K562 (cell line): ENCODE data around the gene CD19. TPM values are rescaled to one million over a fixed set of nuclear protein-coding genes. Genes with fewer than 3 reads are reported as not detected.
A peak's percentile ranks its signal among the peaks of the same experiment; 100 is the strongest.

Experiments
- ATAC-seq: fragments of 200-7000 bp; cut with Tn5 transposase; 3 replicates; pipeline ENCODE4 v1.9.1; 2020; ENCODE audit warnings: moderate library complexity
- BruUV-seq: library from RNA; stranded (reverse); fragments of 400-500 nt; replicated peaks from 2 replicates; lab custom pipeline; 2021; lab: Mats Ljungman, UMichigan
- CTCF ChIA-PET: fragments of 300-600 bp; formaldehyde crosslinking; extraction: SDS; loops from one replicate; lab custom pipeline; 2021; ENCODE audit warnings: low intra/inter-chr PET ratio; lab: Yijun Ruan, JAX
- POLR2A ChIA-PET: fragments of 300-600, 350-650 bp; sonication (Branson Sonifier 250); formaldehyde crosslinking; extraction: SDS; loops from one replicate; lab custom pipeline; 2021; ENCODE audit warnings: antibody characterized with exemption, inconsistent platforms; lab: Yijun Ruan, JAX
- DNase-seq, 4 experiments: peaks; one replicate each; pipeline versions ENCODE4 v3.0.0 to v3.0.0-alpha.2; 2011 to 2018; ENCODE audit warnings: low spot score in 3 of 4, mixed read lengths in 3 of 4; ENCODE audit errors: extremely low read depth in 1 of 4
- FAIRE-seq: peaks from 2 replicates; lab custom pipeline; 2011; peaks lifted over from hg19 to GRCh38; lab: Jason Lieb, UNC
- H2AFZ ChIP-seq: 2 replicates; pipeline ENCODE4 v1.6.0; 2011; ENCODE audit warnings: low read depth, low read length, control low read depth, inconsistent platforms
- H3K27ac ChIP-seq: fragments of 200-600 bp; 3 replicates; pipeline ENCODE4 v1.8.0; 2011; ENCODE audit warnings: low read depth, mild to moderate bottlenecking, control low read depth, inconsistent platforms, low read length, moderate library complexity, mixed read lengths; ENCODE audit errors: extremely low read depth
- H3K27me3 ChIP-seq, 2 experiments: fragments of 300-600 bp in 1 of 2; 2 replicates in 1 of 2; 3 replicates in 1 of 2; pipeline versions ENCODE4 v1.6.0 to v1.8.0; 2011; ENCODE audit warnings: inconsistent platforms in 2 of 2, low read length in 2 of 2, mild to moderate bottlenecking in 1 of 2, mixed read lengths in 1 of 2, moderate library complexity in 1 of 2; ENCODE audit not compliant: control insufficient read depth in 2 of 2, insufficient read depth in 2 of 2
- H3K36me3 ChIP-seq: fragments of 300-600 bp; 3 replicates; pipeline ENCODE4 v1.8.0; 2011; ENCODE audit warnings: mild to moderate bottlenecking, low read length, inconsistent platforms; ENCODE audit not compliant: control insufficient read depth, insufficient read depth
- H3K4me1 ChIP-seq, 2 experiments: fragments of 200-600 bp in 1 of 2; replicated peaks in 1 of 2; 2 replicates in 1 of 2; 3 replicates in 1 of 2; pipeline versions ENCODE4 v1.5.1 to v1.8.0; 2011; ENCODE audit warnings: inconsistent platforms in 2 of 2, low read length in 2 of 2, mild to moderate bottlenecking in 1 of 2, mixed read lengths in 1 of 2, moderate library complexity in 1 of 2; ENCODE audit not compliant: control insufficient read depth in 2 of 2, insufficient read depth in 2 of 2
- H3K4me2 ChIP-seq: 2 replicates; pipeline ENCODE4 v1.6.1; 2011; ENCODE audit warnings: low read length, control low read depth, inconsistent platforms, mixed read lengths; ENCODE audit not compliant: insufficient read depth
- H3K4me3 ChIP-seq: fragments of 200-600 bp; sonication (generic), shearing (Covaris generic); 2 replicates; pipeline ENCODE4 v1.5.1; 2016; ENCODE audit warnings: control low read depth, inconsistent platforms
- H3K79me2 ChIP-seq: fragments of 200-600 bp; 3 replicates; pipeline ENCODE4 v1.8.0; 2011; ENCODE audit warnings: low read length, inconsistent platforms; ENCODE audit not compliant: control insufficient read depth, insufficient read depth
- H3K9ac ChIP-seq, 2 experiments: 2 replicates each; pipeline versions ENCODE4 v1.6.0 to v1.6.1; 2011; ENCODE audit warnings: low read depth in 2 of 2, low read length in 2 of 2, control low read depth in 1 of 2, inconsistent platforms in 1 of 2, mild to moderate bottlenecking in 1 of 2, mixed read lengths in 1 of 2; ENCODE audit not compliant: insufficient read depth in 1 of 2
- H3K9me1 ChIP-seq: one replicate; pipeline ENCODE4 v1.6.0; 2011; ENCODE audit warnings: inconsistent platforms, mild to moderate bottlenecking, low read length, moderate library complexity; ENCODE audit not compliant: control insufficient read depth, insufficient read depth
- H3K9me3 ChIP-seq: replicated peaks from 2 replicates; pipeline ENCODE4 v1.5.1; 2011; ENCODE audit warnings: low read depth, low read length, inconsistent platforms; ENCODE audit not compliant: control insufficient read depth, insufficient read depth
- H4K20me1 ChIP-seq: replicated peaks from 2 replicates; pipeline ENCODE4 v1.6.1; 2011; ENCODE audit warnings: low read length, inconsistent platforms, mixed read lengths; ENCODE audit not compliant: control insufficient read depth, insufficient read depth
- BCL6 ChIP-seq: fragments of 250-450 bp; sonication (Bioruptor Pico); IDR thresholded peaks from 2 replicates; pipeline ENCODE4 v1.4.0; 2020
- BMI1 ChIP-seq: fragments of 150-350 bp; IDR thresholded peaks from 2 replicates; pipeline ENCODE4 v1.6.1; 2014; ENCODE audit warnings: low read length
- CREB5 ChIP-seq: fragments of 250-450 bp; sonication (Bioruptor Pico); IDR thresholded peaks from 2 replicates; pipeline ENCODE4 v1.5.0; 2020; ENCODE audit warnings: mild to moderate bottlenecking
- CREM ChIP-seq: IDR thresholded peaks from 2 replicates; pipeline ENCODE4 v1.6.1; 2014; ENCODE audit warnings: antibody characterized with exemption, low read depth
- DACH1 ChIP-seq: fragments of 450-650 bp; IDR thresholded peaks from 2 replicates; pipeline ENCODE4 v1.6.1; 2018; ENCODE audit not compliant: partially characterized antibody
- ESRRA ChIP-seq: fragments of 450-650 bp; IDR thresholded peaks from 2 replicates; pipeline ENCODE4 v1.6.1; 2014; ENCODE audit warnings: low read depth, mild to moderate bottlenecking, moderate library complexity, borderline replicate concordance
- MAZ ChIP-seq, 2 experiments: fragments of 450-650 bp in 1 of 2; sonication (generic) in 1 of 2; formaldehyde crosslinking; IDR thresholded peaks in 1 of 2; conservative IDR thresholded peaks in 1 of 2; 2 replicates each; pipeline versions ENCODE4 v1.4.0 to v1.5.0; 2020; ENCODE audit warnings: mild to moderate bottlenecking in 1 of 2, missing genetic modification reagents in 1 of 2
- MBD2 ChIP-seq: sonication (generic); IDR thresholded peaks from 2 replicates; pipeline ENCODE4 v1.6.1; 2016; ENCODE audit warnings: low read depth, borderline replicate concordance
- NBN ChIP-seq: fragments of 450-650 bp; IDR thresholded peaks from 2 replicates; pipeline ENCODE4 v1.6.1; 2016; ENCODE audit warnings: low read depth, mild to moderate bottlenecking
- NFATC3 ChIP-seq: fragments of 450-650 bp; IDR thresholded peaks from 2 replicates; pipeline ENCODE4 v1.6.1; 2017; ENCODE audit warnings: mild to moderate bottlenecking
- RFX1 ChIP-seq: fragments of 450-650 bp; IDR thresholded peaks from 2 replicates; pipeline ENCODE4 v1.6.1; 2016; ENCODE audit warnings: mild to moderate bottlenecking, moderate library complexity
- TEAD2 ChIP-seq: fragments of 450-650 bp; IDR thresholded peaks from 2 replicates; pipeline ENCODE4 v1.6.1; 2016; ENCODE audit warnings: missing genetic modification characterization, control low read depth, missing compliant biosample characterization
- ZEB2 ChIP-seq: fragments of 450-650 bp; IDR thresholded peaks from 2 replicates; pipeline ENCODE4 v1.6.1; 2016
- ZNF282 ChIP-seq: sonication (generic); formaldehyde crosslinking; IDR thresholded peaks from 2 replicates; pipeline ENCODE4 v1.8.1; 2023; ENCODE audit warnings: missing genetic modification reagents
- ZNF431 ChIP-seq: sonication (generic); formaldehyde crosslinking; IDR thresholded peaks from 2 replicates; pipeline ENCODE4 v1.8.0; 2022; ENCODE audit warnings: mild to moderate bottlenecking, missing genetic modification reagents
- WGBS: fragments of 100-300 bp; shearing (Covaris generic); methylation state at CpG from one replicate; pipeline ENCODE4 v1.1.6; 2016; ENCODE audit warnings: low coverage, mixed read lengths; ENCODE audit not compliant: insufficient coverage; ENCODE audit errors: missing lambda C conversion rate; 5-methylcytosine and 5-hydroxymethylcytosine counted together
- in situ Hi-C: fragments of 300-500 bp; cut with MboI; formaldehyde crosslinking; loops from 4 replicates; pipeline ENCODE4 v1.15.0; 2018; ENCODE audit warnings: inconsistent platforms, mixed read lengths
- intact Hi-C: fragments of 100-400 bp; cut with micrococcal nuclease; formaldehyde crosslinking; loops from 2 replicates; pipeline ENCODE4 v1.14.2; 2022
- polyA plus RNA-seq, 8 experiments: library from polyadenylated mRNA; depleted of rRNA in 4 of 8; stranded (reverse) in 5 of 8; unstranded in 3 of 8; fragments of >200 nt; fragmentation: Nextera tagmentation in 2 of 8; fragmentation: Illumina TruSeq in 1 of 8; extraction: Ambion mirVana in 2 of 8; extraction: Trizol in 1 of 8; gene quantifications; 2 replicates each; pipeline versions ENCODE4 v1.2.1 to v1.2.3, GENCODE V29; 2011 to 2014; ENCODE audit warnings: inconsistent platforms in 1 of 8, missing spikeins in 1 of 8
- total RNA-seq, 7 experiments: library from RNA; depleted of rRNA in 6 of 7; stranded (reverse); fragments of >200 nt in 6 of 7; fragmentation: Illumina TruSeq in 2 of 7; extraction: Trizol in 2 of 7; gene quantifications; 2 replicates each; pipeline versions ENCODE4 v1.2.1 to v1.2.3, GENCODE V29; 2011 to 2021; ENCODE audit warnings: low replicate concordance in 1 of 7

Gene CD19
- total and polyA plus RNA-seq, 9 of the 15 experiments (the other 6 are each of a cell fraction or from before 2014, with no cell fraction given), result 0.27 to 3.7 (median 2.0) TPM; not detected in 1

- in situ Hi-C loops (no loop called here), intact Hi-C loops (loop anchor here (5.0 kb wide), 2 partner anchors 35 to 55 kb away; partner anchors contain the start of gene TUFM)
- Histone ChIP-seq H3K9me3 (no peaks in the 10 kb centered on the region), H3K4me2 (no peak overlapping the region), H3K9ac (peak overlapping the region in 1 of 2 experiments; percentile 77; a peak in 2 of 4 replicates), H2AFZ (no peak overlapping the region), H3K4me1 (peaks cover 11 to 43% of the 10 kb centered on the region in 2 experiments; a peak in 4 of 5 replicates), H3K27ac (no peak overlapping the region), H3K27me3 (no peaks in the 10 kb centered on the region), H3K36me3 (no peaks in the 10 kb centered on the region), H3K4me3 (no peak overlapping the region), H3K79me2 (peaks cover 9% of the 10 kb centered on the region), H4K20me1 (no peaks in the 10 kb centered on the region), H3K9me1 (no peaks in the 10 kb centered on the region)
- DNase-seq, result no peak
- no TSS peak for BruUV-seq
- TF ChIP-seq ESRRA, result 0 out of 2 replicates have a peak, but pooled peaks have one; percentile 21
- TF ChIP-seq ZNF431 (CRISPR knock-in tag), result no peak
- ChIA-PET POLR2A (no interaction called here), CTCF (no interaction called here)
- WGBS, result 68% methylated on average over 20 of the region's 24 CpGs
- FAIRE-seq, result no peak
- ATAC-seq, result no peak
These were observed 49.1 kb upstream of the CD19 start for GRCh38 chr16:28882551-28883160.

GRCh38 chr16:28883221-28883996 lies 48.4 kb upstream of the CD19 start:
- H3K9ac ChIP-seq, result peak overlapping the region in 1 of 2 experiments; percentile 78; a peak in 2 of 4 replicates
- ChIA-PET CTCF (no interaction called here), POLR2A (interaction anchor here (0.5 kb wide), 1 partner anchor 10 kb away, joined by 3 read pairs; no protein-coding TSS in a partner anchor)
- no peak overlapping the region for H3K4me3 ChIP-seq
- H3K4me1 ChIP-seq, result peaks cover 11 to 37% of the 10 kb centered on the region in 2 experiments; a peak in 4 of 5 replicates
- no peaks in the 10 kb centered on the region for H3K9me1 ChIP-seq
- no peaks in the 10 kb centered on the region for H3K36me3 ChIP-seq
- intact Hi-C loops, result loop anchor here (5.0 kb wide), 2 partner anchors 36 to 54 kb away; partner anchors contain the start of gene TUFM
- no peaks in the 10 kb centered on the region for H3K27me3 ChIP-seq
- peaks cover 9% of the 10 kb centered on the region for H3K79me2 ChIP-seq
- DNase-seq (no peak), ATAC-seq (no peak), FAIRE-seq (no peak)
- H4K20me1 ChIP-seq, result no peaks in the 10 kb centered on the region
- no TSS peak for BruUV-seq
- in situ Hi-C loops, result no loop called here
- 75% methylated on average over 22 of the region's 25 CpGs for WGBS
- H2AFZ ChIP-seq, result no peak overlapping the region
- H3K9me3 ChIP-seq, result no peaks in the 10 kb centered on the region
- no peak overlapping the region for H3K27ac ChIP-seq
- no peak overlapping the region for H3K4me2 ChIP-seq
- TF ChIP-seq BMI1, result no peak
- TF ChIP-seq MAZ (CRISPR knock-in tag; conservative IDR thresholded peaks at IDR 0.05 in 1 of 2, IDR thresholded peaks at IDR 0.05 in 1 of 2), result no peak
- no peak for TF ChIP-seq BCL6
- TF ChIP-seq ZNF282, result no peak
- TF ChIP-seq CREM, result no peak
- no peak for TF ChIP-seq TEAD2 (tag)
- TF ChIP-seq CREB5 (CRISPR knock-in tag), result no peak
- TF ChIP-seq NBN, result no peak
- no peak for TF ChIP-seq ZEB2
- TF ChIP-seq DACH1, result no peak
- no peak for TF ChIP-seq RFX1
- no peak for TF ChIP-seq NFATC3
- TF ChIP-seq MBD2, result no peak
